Measurements from ENCODE around the gene CEP295NL.

The CEP295NL gene

GRCh38 chr17:78857266-78857665 is 45.7 kb downstream of the CEP295NL start:
- no peak overlapping the region for H3K4me3 ChIP-seq (ENCODE audit: low read length)
- no peaks in the 10 kb centered on the region for H3K9me3 ChIP-seq (ENCODE audit: insufficient read depth, low read depth, low read length)
- peaks cover 11% of the 10 kb centered on the region for H3K36me3 ChIP-seq (ENCODE audit: insufficient read depth, low read length)
- no peaks in the 10 kb centered on the region for H3K27me3 ChIP-seq (ENCODE audit: insufficient read depth, low read length)
- no peak overlapping the region for H3K9ac ChIP-seq (ENCODE audit: low read depth, low read length)
- 94% methylated on average over 14 of the region's 14 CpGs for WGBS
- H3K27ac ChIP-seq (ENCODE audit: low read depth, low read length) = no peak overlapping the region
- no peaks in the 10 kb centered on the region for H3K4me1 ChIP-seq (ENCODE audit: insufficient read depth, low read length)

DNA sequence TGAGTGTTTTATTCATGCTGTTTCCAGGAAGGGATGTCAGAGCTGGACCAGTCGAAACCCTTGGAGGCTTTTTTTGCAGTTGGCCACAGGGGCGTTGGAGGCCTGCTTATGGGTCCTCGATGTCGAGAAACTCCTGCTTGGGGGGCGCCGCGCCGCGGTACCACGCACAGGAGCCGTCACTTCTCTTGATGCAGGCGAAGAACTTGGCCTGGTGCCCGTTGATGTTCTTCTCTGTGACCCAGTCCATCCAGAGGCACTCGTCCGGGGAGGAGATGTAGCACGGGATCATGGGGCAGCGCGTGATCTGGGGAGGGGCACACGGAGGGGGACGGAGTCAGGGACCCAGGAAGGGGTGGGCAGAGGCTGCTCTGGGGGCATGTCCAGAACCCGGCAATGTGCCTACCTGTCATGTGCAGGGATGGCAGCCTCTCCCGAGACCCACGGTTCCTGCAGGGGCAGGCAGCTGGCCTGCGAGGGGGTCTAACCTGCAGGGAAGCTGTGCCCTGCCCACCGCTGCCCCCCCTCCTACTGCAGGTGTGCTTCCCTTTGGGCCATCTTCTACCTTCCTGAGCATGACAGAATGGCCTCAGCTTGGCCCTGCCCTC is 47.3 kb downstream of the CEP295NL start:
- no peak overlapping the region for H3K27ac ChIP-seq (ENCODE audit: low read depth, low read length)
- H3K4me1 ChIP-seq (ENCODE audit: insufficient read depth, low read length) = no peaks in the 10 kb centered on the region
- no peaks in the 10 kb centered on the region for H3K9me3 ChIP-seq (ENCODE audit: insufficient read depth, low read depth, low read length)
- no peak overlapping the region for H3K4me3 ChIP-seq (ENCODE audit: low read length)
- H3K9ac ChIP-seq (ENCODE audit: low read depth, low read length) = no peak overlapping the region
- H3K36me3 ChIP-seq (ENCODE audit: insufficient read depth, low read length) = peaks cover 11% of the 10 kb centered on the region
- 95% methylated on average over 25 of the region's 25 CpGs for WGBS
- no peaks in the 10 kb centered on the region for H3K27me3 ChIP-seq (ENCODE audit: insufficient read depth, low read length)

- Histone ChIP-seq H3K9me3 (ENCODE audit: insufficient read depth, low read depth, low read length) (no peaks in the 10 kb centered on the region), H3K4me3 (ENCODE audit: low read length) (no peak overlapping the region), H3K4me1 (ENCODE audit: insufficient read depth, low read length) (no peaks in the 10 kb centered on the region), H3K27me3 (ENCODE audit: insufficient read depth, low read length) (no peaks in the 10 kb centered on the region), H3K36me3 (ENCODE audit: insufficient read depth, low read length) (peaks cover 11% of the 10 kb centered on the region), H3K27ac (ENCODE audit: low read depth, low read length) (no peak overlapping the region), H3K9ac (ENCODE audit: low read depth, low read length) (no peak overlapping the region)
- WGBS = 95% methylated on average over 8 of the region's 9 CpGs
Observed at GRCh38 chr17:78854508-78854907, 48.5 kb downstream of the CEP295NL start.

GRCh38 chr17:78853926-78854394 is 49.0 kb downstream of the CEP295NL start:
- 93% methylated on average over 11 of the region's 11 CpGs for WGBS
- H3K4me1 ChIP-seq (ENCODE audit: insufficient read depth, low read length) = no peaks in the 10 kb centered on the region
- no peak overlapping the region for H3K9ac ChIP-seq (ENCODE audit: low read depth, low read length)
- no peak overlapping the region for H3K27ac ChIP-seq (ENCODE audit: low read depth, low read length)
- H3K27me3 ChIP-seq (ENCODE audit: insufficient read depth, low read length) = no peaks in the 10 kb centered on the region
- no peak overlapping the region for H3K4me3 ChIP-seq (ENCODE audit: low read length)
- H3K9me3 ChIP-seq (ENCODE audit: insufficient read depth, low read depth, low read length) = no peaks in the 10 kb centered on the region
- H3K36me3 ChIP-seq (ENCODE audit: insufficient read depth, low read length) = peaks cover 11% of the 10 kb centered on the region

DNA sequence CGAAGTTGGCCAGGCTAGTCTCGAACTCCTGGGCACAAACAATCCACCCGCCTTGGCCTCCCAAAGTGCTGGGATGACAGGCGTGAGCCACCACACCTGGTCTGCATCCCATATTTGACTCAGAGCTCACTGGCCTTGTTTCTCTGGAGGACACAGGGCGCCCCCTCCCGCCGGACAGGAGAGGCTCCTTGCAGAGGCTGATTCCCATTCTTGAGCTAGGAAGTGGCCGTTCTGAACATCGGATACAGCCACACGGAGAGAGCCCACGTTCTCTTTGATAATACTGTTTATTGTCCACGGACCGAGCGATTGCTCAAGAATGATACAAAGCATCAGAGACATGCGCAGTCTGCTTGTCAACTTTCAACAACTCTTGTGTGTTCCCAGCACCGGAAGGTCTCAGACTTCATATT is 50.3 kb downstream of the CEP295NL start:
- no peaks in the 10 kb centered on the region for H3K9me3 ChIP-seq (ENCODE audit: insufficient read depth, low read depth, low read length)
- H3K27me3 ChIP-seq (ENCODE audit: insufficient read depth, low read length) = no peaks in the 10 kb centered on the region
- no peak overlapping the region for H3K27ac ChIP-seq (ENCODE audit: low read depth, low read length)
- no peak overlapping the region for H3K9ac ChIP-seq (ENCODE audit: low read depth, low read length)
- H3K4me3 ChIP-seq (ENCODE audit: low read length) = no peak overlapping the region
- peaks cover 11% of the 10 kb centered on the region for H3K36me3 ChIP-seq (ENCODE audit: insufficient read depth, low read length)
- H3K4me1 ChIP-seq (ENCODE audit: insufficient read depth, low read length) = no peaks in the 10 kb centered on the region
- WGBS = 92% methylated on average over 16 of the region's 16 CpGs

- WGBS = 93% methylated on average over 5 of the region's 5 CpGs
- no peak overlapping the region for H3K4me3 ChIP-seq (ENCODE audit: low read length)
Observed at GRCh38 chr17:78849026-78849425, 54.0 kb downstream of the CEP295NL start.

GRCh38 chr17:78847052-78847451 is 55.9 kb downstream of the CEP295NL start:
- H3K9ac ChIP-seq (ENCODE audit: low read depth, low read length) = no peak overlapping the region
- H3K27ac ChIP-seq (ENCODE audit: low read depth, low read length) = no peak overlapping the region
- H3K4me1 ChIP-seq (ENCODE audit: insufficient read depth, low read length) = no peaks in the 10 kb centered on the region
- 100% methylated on average over 1 of the region's 3 CpGs for WGBS
- H3K36me3 ChIP-seq (ENCODE audit: insufficient read depth, low read length) = no peaks in the 10 kb centered on the region
- H3K4me3 ChIP-seq (ENCODE audit: low read length) = no peak overlapping the region
- no peaks in the 10 kb centered on the region for H3K27me3 ChIP-seq (ENCODE audit: insufficient read depth, low read length)
- no peaks in the 10 kb centered on the region for H3K9me3 ChIP-seq (ENCODE audit: insufficient read depth, low read depth, low read length)

More at GRCh38 chr17:78849026-78849425, 54.0 kb downstream of the CEP295NL start:
- H3K36me3 ChIP-seq (ENCODE audit: insufficient read depth, low read length) = no peaks in the 10 kb centered on the region
- no peaks in the 10 kb centered on the region for H3K9me3 ChIP-seq (ENCODE audit: insufficient read depth, low read depth, low read length)
- no peaks in the 10 kb centered on the region for H3K4me1 ChIP-seq (ENCODE audit: insufficient read depth, low read length)
- H3K9ac ChIP-seq (ENCODE audit: low read depth, low read length) = no peak overlapping the region
- no peak overlapping the region for H3K27ac ChIP-seq (ENCODE audit: low read depth, low read length)
- H3K27me3 ChIP-seq (ENCODE audit: insufficient read depth, low read length) = no peaks in the 10 kb centered on the region

DNA sequence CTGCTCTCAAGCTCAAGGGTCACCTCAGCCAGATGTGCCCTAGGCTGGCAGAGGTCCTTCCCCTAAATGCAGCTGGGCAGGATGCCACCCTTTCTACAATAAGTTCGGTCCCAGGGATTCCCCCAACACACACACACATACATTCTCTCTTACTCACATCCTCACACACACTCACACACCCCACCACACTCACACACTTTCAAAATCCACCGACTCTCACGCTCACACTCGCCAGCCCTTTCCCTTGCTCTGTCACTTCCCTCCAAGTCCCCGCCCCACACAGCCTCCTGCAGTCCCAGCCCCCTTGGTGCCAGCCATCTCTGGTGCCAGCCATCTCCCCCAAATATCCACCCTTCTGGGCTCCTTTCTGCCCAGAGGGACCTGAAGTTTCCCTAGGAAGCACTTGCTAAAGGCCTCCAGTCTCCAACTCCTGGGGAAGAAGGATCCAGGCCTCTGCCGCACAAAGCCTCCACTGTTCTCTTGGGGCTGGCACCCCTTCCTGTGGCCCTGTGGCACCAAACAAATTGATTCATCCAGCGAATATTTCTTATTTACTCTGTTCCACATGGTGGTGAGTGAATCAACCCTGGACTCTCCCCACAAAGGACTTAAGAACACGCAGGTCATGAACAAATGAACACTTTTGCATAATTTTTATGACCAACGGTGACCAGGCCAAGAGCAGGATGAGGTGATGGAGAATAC is 58.5 kb downstream of the CEP295NL start:
- no peaks in the 10 kb centered on the region for H3K27me3 ChIP-seq (ENCODE audit: insufficient read depth, low read length)
- H3K27ac ChIP-seq (ENCODE audit: low read depth, low read length) = no peak overlapping the region
- WGBS = 92% methylated on average over 9 of the region's 9 CpGs
- no peak overlapping the region for H3K9ac ChIP-seq (ENCODE audit: low read depth, low read length)
- peaks cover 4% of the 10 kb centered on the region; the same call in 1 of the 2 replicates for H3K4me1 ChIP-seq (ENCODE audit: insufficient read depth, low read length)
- H3K4me3 ChIP-seq (ENCODE audit: low read length) = no peak overlapping the region
- no peaks in the 10 kb centered on the region for H3K9me3 ChIP-seq (ENCODE audit: insufficient read depth, low read depth, low read length)
- H3K36me3 ChIP-seq (ENCODE audit: insufficient read depth, low read length) = no peaks in the 10 kb centered on the region

DNA sequence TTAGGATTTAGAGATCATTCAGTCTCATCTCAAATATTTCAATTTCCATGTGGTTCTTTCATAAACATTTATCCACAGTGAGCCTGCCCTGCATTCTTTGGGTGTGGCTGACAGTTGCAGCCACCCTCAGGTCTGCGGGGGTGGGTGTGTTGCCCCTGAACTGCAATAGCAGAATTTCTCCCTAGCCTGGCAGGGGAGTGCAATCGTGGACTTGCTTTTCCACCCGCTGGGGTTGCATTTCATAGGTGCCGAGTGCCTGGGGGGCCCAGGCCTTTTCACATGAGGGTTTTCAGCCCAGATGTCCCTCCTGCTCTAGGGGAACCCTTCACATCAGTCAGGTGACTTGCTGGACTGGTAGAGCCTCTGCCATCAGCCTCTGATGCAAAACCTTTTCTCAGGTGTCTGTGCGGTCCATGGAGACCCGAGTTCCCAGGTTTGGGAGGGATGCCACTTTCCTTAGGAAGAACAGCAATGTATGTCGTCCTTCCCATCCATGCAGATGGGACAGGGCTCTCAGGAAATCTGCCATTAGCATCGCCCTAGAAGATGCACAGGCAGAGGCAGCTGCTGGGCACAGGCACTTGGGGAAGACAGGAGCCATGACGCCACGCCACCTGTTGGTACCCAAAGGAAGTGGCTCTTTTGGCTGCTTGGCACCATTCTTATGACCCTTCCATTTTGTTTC is 60.0 kb downstream of the CEP295NL start:
- H3K4me3 ChIP-seq (ENCODE audit: low read length) = no peak overlapping the region
- peaks cover 10% of the 10 kb centered on the region; the same call in 1 of the 2 replicates for H3K4me1 ChIP-seq (ENCODE audit: insufficient read depth, low read length)
- no peaks in the 10 kb centered on the region for H3K36me3 ChIP-seq (ENCODE audit: insufficient read depth, low read length)
- H3K27me3 ChIP-seq (ENCODE audit: insufficient read depth, low read length) = no peaks in the 10 kb centered on the region
- WGBS = 65% methylated on average over 10 of the region's 10 CpGs
- no peak overlapping the region for H3K9ac ChIP-seq (ENCODE audit: low read depth, low read length)
- H3K9me3 ChIP-seq (ENCODE audit: insufficient read depth, low read depth, low read length) = no peaks in the 10 kb centered on the region
- no peak overlapping the region; the same call in 1 of the 2 replicates for H3K27ac ChIP-seq (ENCODE audit: low read depth, low read length)

DNA sequence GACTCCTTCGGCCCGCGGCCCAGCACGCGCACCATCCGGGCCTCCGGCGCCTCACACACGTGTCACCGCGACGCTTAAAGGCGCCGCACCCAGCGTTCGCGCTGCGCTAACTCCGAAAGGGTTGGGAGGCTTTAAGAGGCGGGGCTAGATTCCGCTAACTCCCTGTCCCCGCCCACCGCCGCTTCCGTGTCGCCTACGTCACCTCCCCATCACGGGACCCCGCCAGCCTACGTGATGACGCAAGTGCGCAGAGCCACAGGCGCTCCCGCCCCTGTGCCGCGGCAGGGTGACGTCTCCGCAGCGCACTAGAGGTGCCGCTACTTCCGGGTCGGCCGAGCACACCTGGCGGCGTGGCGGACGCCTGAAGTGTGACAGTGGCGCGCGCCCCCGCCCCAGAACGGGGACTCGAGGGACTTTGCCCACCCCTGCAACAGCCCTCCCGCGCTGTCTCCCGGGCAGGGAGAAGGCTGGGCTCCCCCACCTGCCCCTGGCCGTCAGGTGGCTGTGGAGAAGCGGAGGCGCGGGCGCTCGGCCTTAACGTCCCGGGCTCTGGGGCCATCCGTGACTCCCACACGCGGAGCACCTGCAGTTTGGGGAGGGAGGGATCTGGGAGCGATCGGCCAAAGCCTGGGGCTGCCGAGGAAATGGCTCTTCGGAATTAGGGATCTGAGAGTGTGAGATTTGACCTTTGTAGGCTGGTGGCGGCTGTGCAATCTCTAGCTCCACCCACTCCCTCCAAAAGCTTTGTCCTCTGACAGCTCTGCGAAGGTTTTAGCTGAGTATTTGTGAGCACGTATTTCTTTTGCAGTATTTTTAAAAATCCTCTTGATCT is 62.0 kb downstream of the CEP295NL start, which contains the start of gene USP36:
Gene USP36, minus strand, starts transcription at position 35 of the 832 bp plus-strand sequence. CDS start 4,451 bp downstream, outside the sequence.
- WGBS = under 1% methylated on average over 73 of the region's 74 CpGs

More for the DNA sequence above, 62.0 kb downstream of the CEP295NL start, which contains the start of gene USP36:
- peak within 1 kb of the TSS; percentile 89 for H3K27ac ChIP-seq (ENCODE audit: low read depth, low read length)
- H3K27me3 ChIP-seq (ENCODE audit: insufficient read depth, low read length) = no peaks in the 10 kb centered on the region
- H3K9ac ChIP-seq (ENCODE audit: low read depth, low read length) = peak within 1 kb of the TSS; percentile 92
- no peaks in the 10 kb centered on the region for H3K9me3 ChIP-seq (ENCODE audit: insufficient read depth, low read depth, low read length)
- H3K36me3 ChIP-seq (ENCODE audit: insufficient read depth, low read length) = peaks cover 20% of the 10 kb centered on the region
- peaks cover 10% of the 10 kb centered on the region; the same call in 1 of the 2 replicates for H3K4me1 ChIP-seq (ENCODE audit: insufficient read depth, low read length)
- H3K4me3 ChIP-seq (ENCODE audit: low read length) = peak within 1 kb of the TSS; percentile 78

Measured in HUES64 (cell line).